Measurements from ENCODE around the gene IQGAP1. TPM values are rescaled to one million over a fixed set of nuclear protein-coding genes. Genes with fewer than 3 reads are reported as not detected.

IQGAP1 gene
- total and polyA plus RNA-seq, 2 of the 4 experiments (the other 2 are of a cell fraction) = 87.5 to 207 TPM

DNA sequence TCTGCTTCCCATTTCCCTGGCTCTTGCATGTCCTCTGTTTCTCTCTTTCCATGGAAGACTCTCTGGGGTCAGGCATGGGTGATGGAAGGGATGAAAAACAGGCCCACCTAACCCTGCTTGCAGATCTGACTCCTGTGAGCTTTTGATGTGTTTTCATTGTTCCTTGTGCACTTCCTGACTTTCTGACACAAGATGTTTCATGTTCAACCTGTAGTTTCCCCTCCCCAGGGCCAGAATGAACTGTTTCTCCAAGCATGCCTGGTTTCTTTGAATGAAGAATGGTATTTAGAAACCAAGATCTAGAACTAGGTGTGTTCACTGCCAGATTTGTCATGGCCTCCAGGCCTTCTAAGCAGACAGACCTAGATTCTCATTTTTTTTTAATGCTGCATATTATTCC is 105.6 kb downstream of the IQGAP1 start:
- intact Hi-C loops (cut with micrococcal nuclease) (loop anchor here (5.0 kb wide), 1 partner anchor 394 kb away; no protein-coding TSS in a partner anchor), dilution Hi-C loops (cut with HindIII; ENCODE audit: low sequenced_read_pairs, unreplicated experiment) (no loop called here), in situ Hi-C loops (cut with MboI; ENCODE audit: low sequenced_read_pairs) (loop anchor here (10.0 kb wide), 1 partner anchor 391 kb away; the partner anchor contains the start of gene FES)
- Histone ChIP-seq H3K9ac (ENCODE audit: low read depth, low read length) (no peak overlapping the region), H4K20me1 (ENCODE audit: insufficient read depth, low read length) (no peaks in the 10 kb centered on the region), H3K4ac (ENCODE audit: low read depth, low read length) (no peak overlapping the region), H3K27ac (ENCODE audit: insufficient read depth, low read length) (no peak overlapping the region), H2AFZ (replicated peaks; ENCODE audit: low read length, poor library complexity) (no peak overlapping the region), H3K14ac (replicated peaks; ENCODE audit: low read depth, low read length) (no peak overlapping the region), H3K36me3 (ENCODE audit: control insufficient read depth, insufficient read depth, low read length) (peaks cover 42% of the 10 kb centered on the region), H3K79me1 (ENCODE audit: low read depth in 1 of 2, low read length in 2 of 2) (peaks cover 10 to 11% of the 10 kb centered on the region in 2 experiments; a peak in 3 of 4 replicates), H2BK120ac (ENCODE audit: low read depth, low read length) (no peak overlapping the region), H2BK5ac (ENCODE audit: low read depth, low read length, poor library complexity, severe bottlenecking) (no peak overlapping the region), H3K56ac (ENCODE audit: extremely low read depth, insufficient read depth, low read length) (no peak overlapping the region), H3K18ac (ENCODE audit: low read depth, low read length) (no peak overlapping the region), H4K5ac (ENCODE audit: low read depth, low read length) (no peak overlapping the region), H3K4me3 (ENCODE audit: insufficient read depth, low read depth, low read length) (no peak overlapping the region), H3K4me2 (ENCODE audit: low read depth, low read length) (no peak overlapping the region), H2BK15ac (ENCODE audit: low read depth, low read length) (no peak overlapping the region), H3K9me3 (ENCODE audit: control insufficient read depth, insufficient read depth, low read length) (no peaks in the 10 kb centered on the region), H2BK20ac (ENCODE audit: low read depth, low read length) (no peak overlapping the region), H2AK9ac (replicated peaks; ENCODE audit: low read depth, low read length, poor library complexity) (no peak overlapping the region), H3K9me1 (ENCODE audit: insufficient read depth, low read length) (peaks cover 5% of the 10 kb centered on the region), H3K23ac (ENCODE audit: low read depth, low read length) (no peak overlapping the region), H4K8ac (ENCODE audit: low read depth in 2 of 2, low read length in 2 of 2) (no peak overlapping the region), H3K27me3 (ENCODE audit: control insufficient read depth, insufficient read depth, low read length) (no peaks in the 10 kb centered on the region), H2AK5ac (ENCODE audit: low read depth, low read length) (no peak overlapping the region), H3K4me1 (ENCODE audit: control insufficient read depth, insufficient read depth, low read length) (peaks cover 4% of the 10 kb centered on the region), H4K91ac (ENCODE audit: insufficient read depth, low read depth, low read length) (no peak overlapping the region)
- no peak for DNase-seq
- ATAC-seq (ENCODE audit: low read depth) = no peak
- BruUV-seq (replicated peaks) = no TSS peak
- no peak for TF ChIP-seq MAFK (IDR thresholded peaks at IDR 0.05; ENCODE audit: low read depth, low read length)
- no peak for TF ChIP-seq RCOR1 (IDR thresholded peaks at IDR 0.05; ENCODE audit: insufficient replicate concordance, low read length)
- TF ChIP-seq, protein P1, sequence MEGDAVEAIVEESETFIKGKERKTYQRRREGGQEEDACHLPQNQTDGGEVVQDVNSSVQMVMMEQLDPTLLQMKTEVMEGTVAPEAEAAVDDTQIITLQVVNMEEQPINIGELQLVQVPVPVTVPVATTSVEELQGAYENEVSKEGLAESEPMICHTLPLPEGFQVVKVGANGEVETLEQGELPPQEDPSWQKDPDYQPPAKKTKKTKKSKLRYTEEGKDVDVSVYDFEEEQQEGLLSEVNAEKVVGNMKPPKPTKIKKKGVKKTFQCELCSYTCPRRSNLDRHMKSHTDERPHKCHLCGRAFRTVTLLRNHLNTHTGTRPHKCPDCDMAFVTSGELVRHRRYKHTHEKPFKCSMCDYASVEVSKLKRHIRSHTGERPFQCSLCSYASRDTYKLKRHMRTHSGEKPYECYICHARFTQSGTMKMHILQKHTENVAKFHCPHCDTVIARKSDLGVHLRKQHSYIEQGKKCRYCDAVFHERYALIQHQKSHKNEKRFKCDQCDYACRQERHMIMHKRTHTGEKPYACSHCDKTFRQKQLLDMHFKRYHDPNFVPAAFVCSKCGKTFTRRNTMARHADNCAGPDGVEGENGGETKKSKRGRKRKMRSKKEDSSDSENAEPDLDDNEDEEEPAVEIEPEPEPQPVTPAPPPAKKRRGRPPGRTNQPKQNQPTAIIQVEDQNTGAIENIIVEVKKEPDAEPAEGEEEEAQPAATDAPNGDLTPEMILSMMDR (conservative IDR thresholded peaks at IDR 0.05; ENCODE audit: low read depth, low read length) = no peak
- TF ChIP-seq NFE2L2 (IDR thresholded peaks at IDR 0.05; ENCODE audit: low read depth, low read length) = no peak
- no peak for TF ChIP-seq RAD21 (IDR thresholded peaks at IDR 0.05; ENCODE audit: low read length)
- ChIA-PET POLR2A (ENCODE audit: unreplicated experiment) (no interaction called here), CTCF (no interaction called here)
